ENCODE measurements around the gene NT5DC4. TPM values are rescaled to one million over a fixed set of nuclear protein-coding genes. Genes with fewer than 3 reads are reported as not detected.

NT5DC4 gene
- 2.6 TPM for polyA plus RNA-seq
- long read RNA-seq, donor 1, result 0 reads
- long read RNA-seq, donor 2, result 0 reads
- long read RNA-seq, donor 3, result 0 reads
- long read RNA-seq, donor 4, result 0 reads
- long read RNA-seq, donor 5, result 0 reads
- long read RNA-seq, donor 6, result 0 reads
- long read RNA-seq, donor 7, result 0 reads
- long read RNA-seq, donor 8, result 0 reads
- long read RNA-seq, donor 9, result 0 reads
- long read RNA-seq, donor 10, result 0 reads
- long read RNA-seq, donor 11, result 0 reads

- no peaks in the 10 kb centered on the region for H3K9me3 ChIP-seq (ENCODE audit: control insufficient read depth, low read depth, low read length)
- no CpG with 5 or more reads among the region's 6 CpGs for WGBS (ENCODE audit: insufficient coverage, low lambda C conversion rate)
- no peaks in the 10 kb centered on the region for H3K36me3 ChIP-seq (ENCODE audit: control insufficient read depth, insufficient read depth, low read length)
- H3K27me3 ChIP-seq (ENCODE audit: control insufficient read depth, insufficient read depth, low read length), result no peaks in the 10 kb centered on the region
- no peak for DNase-seq
- no peak within 1 kb of the TSS for H3K27ac ChIP-seq (ENCODE audit: low read length)
- peaks cover 12% of the 10 kb centered on the region for H3K4me1 ChIP-seq (ENCODE audit: control insufficient read depth, insufficient read depth, low read length)
- no peak within 1 kb of the TSS for H3K4me3 ChIP-seq (ENCODE audit: low read length)
Measured at GRCh38 chr2:112720785-112721184, at the start of gene NT5DC4. Gene NT5DC4 (plus strand): TSS chr2:112721020. CDS start chr2:112721080, 60 bp downstream.

GRCh38 chr2:112671801-112672200 lies 49.0 kb upstream of the NT5DC4 start:
- H3K4me1 ChIP-seq (ENCODE audit: control insufficient read depth, insufficient read depth, low read length), result no peaks in the 10 kb centered on the region
- DNase-seq, result no peak
- H3K27ac ChIP-seq (ENCODE audit: low read length), result no peak overlapping the region
- 100% methylated on average over 1 of the region's 2 CpGs for WGBS (ENCODE audit: insufficient coverage, low lambda C conversion rate)
- no peak overlapping the region for H3K4me3 ChIP-seq (ENCODE audit: low read length)
- no peaks in the 10 kb centered on the region for H3K27me3 ChIP-seq (ENCODE audit: control insufficient read depth, insufficient read depth, low read length)
- H3K9me3 ChIP-seq (ENCODE audit: control insufficient read depth, low read depth, low read length), result no peaks in the 10 kb centered on the region
- H3K36me3 ChIP-seq (ENCODE audit: control insufficient read depth, insufficient read depth, low read length), result no peaks in the 10 kb centered on the region

- H3K27me3 ChIP-seq (ENCODE audit: control insufficient read depth, insufficient read depth, low read length), result no peaks in the 10 kb centered on the region
- no peaks in the 10 kb centered on the region for H3K36me3 ChIP-seq (ENCODE audit: control insufficient read depth, insufficient read depth, low read length)
- H3K27ac ChIP-seq (ENCODE audit: low read length), result no peak overlapping the region
- no peaks in the 10 kb centered on the region for H3K4me1 ChIP-seq (ENCODE audit: control insufficient read depth, insufficient read depth, low read length)
- no peak overlapping the region for H3K4me3 ChIP-seq (ENCODE audit: low read length)
- H3K9me3 ChIP-seq (ENCODE audit: control insufficient read depth, low read depth, low read length), result no peaks in the 10 kb centered on the region
- no CpG with 5 or more reads among the region's 1 CpG for WGBS (ENCODE audit: insufficient coverage, low lambda C conversion rate)
- DNase-seq, result no peak
Measured at GRCh38 chr2:112673008-112673407, 47.8 kb upstream of the NT5DC4 start.

GRCh38 chr2:112674229-112674628 lies 46.6 kb upstream of the NT5DC4 start:
- H3K9me3 ChIP-seq (ENCODE audit: control insufficient read depth, low read depth, low read length), result no peaks in the 10 kb centered on the region
- no peak overlapping the region for H3K4me3 ChIP-seq (ENCODE audit: low read length)
- H3K27ac ChIP-seq (ENCODE audit: low read length), result no peak overlapping the region
- whole genome bisulfite sequencing (ENCODE audit: insufficient coverage, low lambda C conversion rate), result no CpG with 5 or more reads among the region's 12 CpGs
- no peaks in the 10 kb centered on the region for H3K4me1 ChIP-seq (ENCODE audit: control insufficient read depth, insufficient read depth, low read length)
- H3K27me3 ChIP-seq (ENCODE audit: control insufficient read depth, insufficient read depth, low read length), result no peaks in the 10 kb centered on the region
- no peaks in the 10 kb centered on the region for H3K36me3 ChIP-seq (ENCODE audit: control insufficient read depth, insufficient read depth, low read length)
- DNase-seq, result no peak

- H3K27ac ChIP-seq (ENCODE audit: low read length), result no peak overlapping the region
Measured at GRCh38 chr2:112679484-112679883, 41.3 kb upstream of the NT5DC4 start.

GRCh38 chr2:112680666-112681101 lies 40.1 kb upstream of the NT5DC4 start:
- no peak for DNase-seq
- no peaks in the 10 kb centered on the region for H3K36me3 ChIP-seq (ENCODE audit: control insufficient read depth, insufficient read depth, low read length)
- no peak overlapping the region for H3K4me3 ChIP-seq (ENCODE audit: low read length)
- no peaks in the 10 kb centered on the region for H3K9me3 ChIP-seq (ENCODE audit: control insufficient read depth, low read depth, low read length)
- no peaks in the 10 kb centered on the region for H3K27me3 ChIP-seq (ENCODE audit: control insufficient read depth, insufficient read depth, low read length)
- H3K4me1 ChIP-seq (ENCODE audit: control insufficient read depth, insufficient read depth, low read length), result no peaks in the 10 kb centered on the region
- WGBS (ENCODE audit: insufficient coverage, low lambda C conversion rate), result no CpG with 5 or more reads among the region's 5 CpGs
- H3K27ac ChIP-seq (ENCODE audit: low read length), result no peak overlapping the region

More at GRCh38 chr2:112679484-112679883, 41.3 kb upstream of the NT5DC4 start:
- Histone ChIP-seq H3K36me3 (ENCODE audit: control insufficient read depth, insufficient read depth, low read length) (no peaks in the 10 kb centered on the region), H3K4me3 (ENCODE audit: low read length) (no peak overlapping the region), H3K9me3 (ENCODE audit: control insufficient read depth, low read depth, low read length) (no peaks in the 10 kb centered on the region), H3K27me3 (ENCODE audit: control insufficient read depth, insufficient read depth, low read length) (no peaks in the 10 kb centered on the region), H3K4me1 (ENCODE audit: control insufficient read depth, insufficient read depth, low read length) (no peaks in the 10 kb centered on the region)
- DNase-seq, result no peak
- no CpG with 5 or more reads among the region's 3 CpGs for WGBS (ENCODE audit: insufficient coverage, low lambda C conversion rate)

- no CpG with 5 or more reads among the region's 7 CpGs for WGBS (ENCODE audit: insufficient coverage, low lambda C conversion rate)
- Histone ChIP-seq H3K4me3 (ENCODE audit: low read length) (no peak overlapping the region), H3K4me1 (ENCODE audit: control insufficient read depth, insufficient read depth, low read length) (no peaks in the 10 kb centered on the region), H3K36me3 (ENCODE audit: control insufficient read depth, insufficient read depth, low read length) (no peaks in the 10 kb centered on the region), H3K9me3 (ENCODE audit: control insufficient read depth, low read depth, low read length) (no peaks in the 10 kb centered on the region), H3K27me3 (ENCODE audit: control insufficient read depth, insufficient read depth, low read length) (no peaks in the 10 kb centered on the region), H3K27ac (ENCODE audit: low read length) (no peak overlapping the region)
- no peak for DNase-seq
Measured at GRCh38 chr2:112682101-112682500, 38.7 kb upstream of the NT5DC4 start.

GRCh38 chr2:112683550-112684414 lies 37.0 kb upstream of the NT5DC4 start:
- Histone ChIP-seq H3K36me3 (ENCODE audit: control insufficient read depth, insufficient read depth, low read length) (no peaks in the 10 kb centered on the region), H3K9me3 (ENCODE audit: control insufficient read depth, low read depth, low read length) (no peaks in the 10 kb centered on the region), H3K27me3 (ENCODE audit: control insufficient read depth, insufficient read depth, low read length) (no peaks in the 10 kb centered on the region), H3K4me3 (ENCODE audit: low read length) (no peak overlapping the region), H3K27ac (ENCODE audit: low read length) (no peak overlapping the region), H3K4me1 (ENCODE audit: control insufficient read depth, insufficient read depth, low read length) (no peaks in the 10 kb centered on the region)
- 60% methylated on average over 1 of the region's 12 CpGs for WGBS (ENCODE audit: insufficient coverage, low lambda C conversion rate)
- no peak for DNase-seq

- WGBS (ENCODE audit: insufficient coverage, low lambda C conversion rate), result 50% methylated on average over 1 of the region's 3 CpGs
- DNase-seq, result no peak
Measured at GRCh38 chr2:112684415-112684775, 36.4 kb upstream of the NT5DC4 start.

GRCh38 chr2:112685271-112685884 lies 35.4 kb upstream of the NT5DC4 start:
- H3K27ac ChIP-seq (ENCODE audit: low read length), result no peak overlapping the region
- H3K36me3 ChIP-seq (ENCODE audit: control insufficient read depth, insufficient read depth, low read length), result no peaks in the 10 kb centered on the region
- H3K4me3 ChIP-seq (ENCODE audit: low read length), result no peak overlapping the region
- no peak for DNase-seq
- no peaks in the 10 kb centered on the region for H3K27me3 ChIP-seq (ENCODE audit: control insufficient read depth, insufficient read depth, low read length)
- no peaks in the 10 kb centered on the region for H3K4me1 ChIP-seq (ENCODE audit: control insufficient read depth, insufficient read depth, low read length)
- no peaks in the 10 kb centered on the region for H3K9me3 ChIP-seq (ENCODE audit: control insufficient read depth, low read depth, low read length)
- no CpG with 5 or more reads among the region's 4 CpGs for WGBS (ENCODE audit: insufficient coverage, low lambda C conversion rate)

More at GRCh38 chr2:112684415-112684775, 36.4 kb upstream of the NT5DC4 start:
- no peaks in the 10 kb centered on the region for H3K27me3 ChIP-seq (ENCODE audit: control insufficient read depth, insufficient read depth, low read length)
- no peak overlapping the region for H3K4me3 ChIP-seq (ENCODE audit: low read length)
- no peaks in the 10 kb centered on the region for H3K36me3 ChIP-seq (ENCODE audit: control insufficient read depth, insufficient read depth, low read length)
- H3K27ac ChIP-seq (ENCODE audit: low read length), result no peak overlapping the region
- no peaks in the 10 kb centered on the region for H3K9me3 ChIP-seq (ENCODE audit: control insufficient read depth, low read depth, low read length)
- no peaks in the 10 kb centered on the region for H3K4me1 ChIP-seq (ENCODE audit: control insufficient read depth, insufficient read depth, low read length)
